HEK293T (cell line): ENCODE measurements around the gene EXOC4.

ENCODE experiments used
- BHLHE40 ChIP-seq: fragments of 450-650 bp; IDR thresholded peaks from 2 replicates; pipeline ENCODE4 v1.6.1; 2016; ENCODE audit warnings: mild to moderate bottlenecking, moderate library complexity, borderline replicate concordance
- NFRKB ChIP-seq: fragments of 450-650 bp; IDR thresholded peaks from 2 replicates; pipeline ENCODE4 v1.6.1; 2016; ENCODE audit warnings: mild to moderate bottlenecking, moderate library complexity
- SP1 ChIP-seq: fragments of 450-650 bp; IDR thresholded peaks from 2 replicates; pipeline ENCODE4 v1.6.1; 2017
- SUZ12 ChIP-seq: fragments of 450-650 bp; IDR thresholded peaks from 2 replicates; pipeline ENCODE4 v1.6.1; 2016; ENCODE audit warnings: mild to moderate bottlenecking
- TARDBP ChIP-seq: fragments of 450-650 bp; IDR thresholded peaks from 2 replicates; pipeline ENCODE4 v1.6.1; 2016

GRCh38 chr7:133625046-133625445 is 372.2 kb downstream of the EXOC4 start:
- TF ChIP-seq NFRKB (no peak), BHLHE40 (no peak), SP1 (no peak), TARDBP (no peak), SUZ12 (no peak)
